SK-N-SH (cell line): ENCODE data around the gene ADCY5. TPM values are rescaled to one million over a fixed set of nuclear protein-coding genes. Genes with fewer than 3 reads are reported as not detected.
"Not testable (repeated sequence)": the region's sequence is repeated elsewhere in the genome, so short reads cannot be mapped to it uniquely, and the experiment has no call there.

Experiments
- CTCF ChIA-PET: fragments of 300-600, 350-600 bp; formaldehyde crosslinking; extraction: SDS; loops from one replicate; lab custom pipeline; 2021; lab: Yijun Ruan, JAX
- POLR2A ChIA-PET: fragments of 350-600 bp; sonication (Branson Sonifier 250); formaldehyde crosslinking; extraction: SDS; loops from one replicate; lab custom pipeline; 2020; ENCODE audit warnings: antibody characterized with exemption, inconsistent platforms; lab: Yijun Ruan, JAX
- DNase-seq: peaks from one replicate; pipeline ENCODE4 v3.0.0; 2012
- H2AFZ ChIP-seq: fragments of 200-600 bp; sonication (generic); 2 replicates; pipeline ENCODE4 v1.8.1; 2016; ENCODE audit warnings: antibody characterized with exemption, mild to moderate bottlenecking, low read depth
- H3F3A ChIP-seq: fragments of 200-600 bp; sonication (generic); replicated peaks from 2 replicates; pipeline ENCODE3; 2016; ENCODE audit warnings: antibody characterized with exemption, mild to moderate bottlenecking; ENCODE audit not compliant: insufficient read depth
- H3K27ac ChIP-seq, 2 experiments: fragments of 200-500 bp in 1 of 2; fragments of 200-600 bp in 1 of 2; sonication (Bioruptor generic) in 1 of 2; sonication (generic), shearing (Covaris generic) in 1 of 2; 2 replicates each; pipeline versions ENCODE4 v1.5.1 to v1.6.1; 2014 to 2016; ENCODE audit warnings: low read depth in 2 of 2, inconsistent platforms in 1 of 2, low read length in 1 of 2, mild to moderate bottlenecking in 1 of 2, mixed read lengths in 1 of 2
- H3K27me3 ChIP-seq: fragments of 200-600 bp; sonication (generic), shearing (Covaris generic); 2 replicates; pipeline ENCODE4 v1.6.1; 2016; ENCODE audit warnings: mixed run types; ENCODE audit not compliant: insufficient read depth
- H3K36me3 ChIP-seq, 2 experiments: fragments of 200-500 bp in 1 of 2; fragments of 200-600 bp in 1 of 2; sonication (Bioruptor generic) in 1 of 2; sonication (generic) in 1 of 2; replicated peaks in 1 of 2; 2 replicates each; pipeline versions ENCODE3 to v1.5.1; 2014 to 2016; ENCODE audit warnings: low read length in 1 of 2, mild to moderate bottlenecking in 1 of 2; ENCODE audit not compliant: insufficient read depth in 2 of 2, control insufficient read depth in 1 of 2
- H3K4me1 ChIP-seq, 2 experiments: fragments of 200-500 bp in 1 of 2; fragments of 200-600 bp in 1 of 2; sonication (Bioruptor generic) in 1 of 2; sonication (generic), shearing (Covaris generic) in 1 of 2; 2 replicates each; pipeline versions ENCODE4 v1.5.1 to v1.6.1; 2014 to 2016; ENCODE audit warnings: low read depth in 1 of 2, low read length in 1 of 2, mixed run types in 1 of 2; ENCODE audit not compliant: insufficient read depth in 2 of 2, control insufficient read depth in 1 of 2
- H3K4me2 ChIP-seq: fragments of 200-600 bp; sonication (generic), shearing (Covaris generic); 2 replicates; pipeline ENCODE4 v1.6.1; 2017; ENCODE audit warnings: mixed run types
- H3K4me3 ChIP-seq, 2 experiments: fragments of 200-500 bp in 1 of 2; fragments of 200-600 bp in 1 of 2; sonication (Bioruptor generic) in 1 of 2; sonication (generic), shearing (Covaris generic) in 1 of 2; 2 replicates each; pipeline versions ENCODE4 v1.5.1 to v1.8.1; 2014 to 2016; ENCODE audit warnings: low read depth in 2 of 2, inconsistent platforms in 1 of 2, low read length in 1 of 2, mild to moderate bottlenecking in 1 of 2, mixed read lengths in 1 of 2, moderate library complexity in 1 of 2
- H3K79me2 ChIP-seq: fragments of 200-600 bp; sonication (generic); 2 replicates; pipeline ENCODE4 v1.8.1; 2017; ENCODE audit warnings: mild to moderate bottlenecking; ENCODE audit not compliant: insufficient read depth
- H3K9ac ChIP-seq: fragments of 200-600 bp; sonication (generic); 2 replicates; pipeline ENCODE4 v1.6.1; 2017; ENCODE audit warnings: mixed run types
- H3K9me2 ChIP-seq: fragments of 200-600 bp; sonication (generic); 2 replicates; pipeline ENCODE4 v1.6.1; 2017; ENCODE audit warnings: mixed run types
- H3K9me3 ChIP-seq: fragments of 200-600 bp; sonication (generic); 2 replicates; pipeline ENCODE4 v1.6.1; 2017; ENCODE audit warnings: mixed run types, mild to moderate bottlenecking, moderate library complexity
- H4K20me1 ChIP-seq: fragments of 200-600 bp; sonication (generic); 2 replicates; pipeline ENCODE4 v1.6.1; 2017; ENCODE audit warnings: mild to moderate bottlenecking, mixed run types; ENCODE audit not compliant: insufficient read depth
- NFIC ChIP-seq: IDR thresholded peaks from 2 replicates; pipeline ENCODE4 v1.4.0; 2012; ENCODE audit warnings: borderline replicate concordance
- REST ChIP-seq: IDR thresholded peaks from 2 replicates; pipeline ENCODE4 v1.6.1; 2012; ENCODE audit warnings: mild to moderate bottlenecking, low read depth, low read length, moderate library complexity
- TAF1 ChIP-seq: IDR thresholded peaks from 2 replicates; pipeline ENCODE4 v1.6.1; 2012; ENCODE audit warnings: low read depth, mild to moderate bottlenecking, low read length, moderate library complexity, borderline replicate concordance
- WGBS: methylation state at CpG from one replicate; pipeline ENCODE4 v1.1.6; 2017; ENCODE audit warnings: low lambda C conversion rate; 5-methylcytosine and 5-hydroxymethylcytosine counted together
- polyA plus RNA-seq, 3 experiments: library from polyadenylated mRNA; depleted of rRNA; stranded (reverse); fragments of >200 nt; gene quantifications; 2 replicates each; pipeline ENCODE4 v1.2.3, GENCODE V29; 2012

ADCY5 gene
- polyA plus RNA-seq, 1 of the 3 experiments (the other 2 are of a cell fraction), result 0.21 TPM

GRCh38 chr3:123239186-123239585 lies 209.7 kb downstream of the ADCY5 start:
- CTCF ChIA-PET, H3K4me2 ChIP-seq, H3K27ac ChIP-seq, H3K27me3 ChIP-seq, H3K9ac ChIP-seq, H3F3A ChIP-seq, H3K9me2 ChIP-seq, H3K79me2 ChIP-seq, H3K9me3 ChIP-seq, POLR2A ChIA-PET, H3K4me1 ChIP-seq, H3K4me3 ChIP-seq, H4K20me1 ChIP-seq, H2AFZ ChIP-seq, DNase-seq: not testable (repeated sequence)
- H3K36me3 ChIP-seq, result peaks cover 10 to 19% of the 10 kb centered on the region in 2 experiments
- WGBS, result 91% methylated on average over 2 of the region's 2 CpGs

- no peaks in the 10 kb centered on the region for H3K9me2 ChIP-seq
Measured at GRCh38 chr3:123236902-123237301, 212.0 kb downstream of the ADCY5 start.

More at GRCh38 chr3:123236902-123237301, 212.0 kb downstream of the ADCY5 start:
- Histone ChIP-seq H3K4me1 (no peaks in the 10 kb centered on the region), H3K9ac (no peak overlapping the region), H3K4me3 (no peak overlapping the region), H2AFZ (no peak overlapping the region), H3K4me2 (no peak overlapping the region), H3F3A (no peaks in the 10 kb centered on the region), H3K27me3 (no peaks in the 10 kb centered on the region), H3K79me2 (no peaks in the 10 kb centered on the region), H4K20me1 (no peaks in the 10 kb centered on the region), H3K27ac (no peak overlapping the region), H3K36me3 (peaks cover 11 to 26% of the 10 kb centered on the region in 2 experiments), H3K9me3 (no peaks in the 10 kb centered on the region)
- CTCF ChIA-PET, result interaction anchor here (0.6 kb wide), 1 partner anchor 90 kb away, joined by 3 read pairs; no protein-coding TSS in a partner anchor
- no peak for TF ChIP-seq TAF1
- TF ChIP-seq REST, result no peak
- TF ChIP-seq NFIC, result no peak
- WGBS, result 95% methylated on average over 3 of the region's 3 CpGs
- POLR2A ChIA-PET, result no interaction called here
- DNase-seq, result no peak

Other genes starting within 250 kb of the ADCY5 start
- 13.0 and 17.4 TPM in 2 replicates for gene SEC22A, start 247.1 kb downstream of the ADCY5 start, polyA plus RNA-seq (2012; rRNA removed)
- gene HACD2, start 136.0 kb upstream of the ADCY5 start, polyA plus RNA-seq (2012; rRNA removed), result 13.8 and 18.3 TPM in 2 replicates